GM06990 (cell line): ENCODE data around the gene FAM81A.
"Not testable (repeated sequence)": the region's sequence is repeated elsewhere in the genome, so short reads cannot be mapped to it uniquely, and the experiment has no call there.

Experiments used
- DNase-seq: peaks from one replicate; pipeline ENCODE4 v3.0.0-alpha.2; 2011; ENCODE audit not compliant: insufficient read length; ENCODE audit errors: extremely low read depth
- H3K27me3 ChIP-seq: replicated peaks from 2 replicates; pipeline ENCODE4 v1.6.0; 2011; ENCODE audit warnings: low read length; ENCODE audit not compliant: control insufficient read depth, insufficient read depth
- H3K36me3 ChIP-seq: 2 replicates; pipeline ENCODE4 v1.5.1; 2011; ENCODE audit warnings: low read length; ENCODE audit not compliant: control insufficient read depth, insufficient read depth
- H3K4me3 ChIP-seq: replicated peaks from 2 replicates; pipeline ENCODE4 v1.5.1; 2011; ENCODE audit warnings: low read depth, mild to moderate bottlenecking, control low read depth, low read length
- CTCF ChIP-seq: IDR thresholded peaks from 2 replicates; pipeline ENCODE4 v1.5.1; 2011; ENCODE audit warnings: low read length, control low read depth, mild to moderate bottlenecking, inconsistent platforms; ENCODE audit not compliant: insufficient read depth, poor library complexity, severe bottlenecking

Gene FAM81A

GRCh38 chr15:59521443-59521842 is 83.5 kb downstream of the FAM81A start:
- DNase-seq, result no peak
- Histone ChIP-seq H3K27me3 (no peaks in the 10 kb centered on the region), H3K36me3 (no peaks in the 10 kb centered on the region), H3K4me3 (no peak overlapping the region)
- TF ChIP-seq CTCF, result no peak

GRCh38 chr15:59522988-59523461 is 85.0 kb downstream of the FAM81A start:
- TF ChIP-seq CTCF, result no peak
- Histone ChIP-seq H3K4me3 (no peak overlapping the region), H3K36me3 (no peaks in the 10 kb centered on the region), H3K27me3 (no peaks in the 10 kb centered on the region)
- no peak for DNase-seq

- Histone ChIP-seq H3K36me3 (no peaks in the 10 kb centered on the region), H3K4me3 (no peak overlapping the region), H3K27me3 (no peaks in the 10 kb centered on the region)
- DNase-seq, result no peak
- no peak for TF ChIP-seq CTCF
Observed at GRCh38 chr15:59523702-59524101, 85.7 kb downstream of the FAM81A start.

DNA sequence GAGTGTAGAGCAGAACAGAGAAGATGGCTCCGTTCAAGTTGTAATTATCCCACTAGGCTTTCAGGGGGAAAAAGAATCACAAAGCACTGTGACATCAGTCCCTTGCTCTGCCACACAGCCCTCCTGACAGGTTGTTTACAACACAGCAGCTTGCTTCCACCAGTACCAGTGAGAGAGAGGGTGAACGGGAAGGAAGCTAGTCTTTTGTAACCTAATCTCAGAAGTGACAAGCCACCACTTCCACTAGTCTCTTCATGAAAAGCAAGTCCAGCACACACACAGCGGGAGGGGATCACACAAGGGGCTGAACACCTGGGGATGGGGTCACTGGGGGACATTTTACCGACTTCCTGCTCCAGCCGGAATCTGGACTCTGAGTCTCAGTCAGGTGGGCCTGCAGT is 86.3 kb downstream of the FAM81A start:
- no peaks in the 10 kb centered on the region for H3K36me3 ChIP-seq
- no peak for TF ChIP-seq CTCF
- no peak for DNase-seq
- H3K4me3 ChIP-seq, result no peak overlapping the region
- no peaks in the 10 kb centered on the region for H3K27me3 ChIP-seq

- not testable (repeated sequence) for H3K27me3 ChIP-seq, H3K4me3 ChIP-seq, H3K36me3 ChIP-seq, DNase-seq
Observed at GRCh38 chr15:59526466-59526865, 88.5 kb downstream of the FAM81A start.

DNA sequence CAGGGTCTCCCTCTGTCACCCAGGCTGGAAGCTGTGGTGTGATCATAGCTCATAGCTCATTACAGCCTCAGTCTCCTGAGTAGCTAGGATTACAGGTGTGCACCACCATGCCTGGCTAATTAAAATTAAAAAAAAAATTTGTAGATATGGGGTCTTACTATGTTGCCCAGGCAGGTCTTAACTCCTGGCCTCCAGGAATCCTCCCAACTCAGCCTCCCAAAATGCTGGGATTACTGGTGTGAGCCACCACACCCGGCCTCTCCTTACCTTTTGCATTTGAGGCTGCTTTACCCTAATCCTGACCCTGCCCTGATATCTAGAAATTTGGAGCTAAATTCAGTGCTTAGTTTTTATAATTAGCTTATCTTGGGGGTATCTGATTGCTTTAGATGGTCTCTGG is 90.4 kb downstream of the FAM81A start:
- TF ChIP-seq CTCF, result no peak
- Histone ChIP-seq H3K27me3 (no peaks in the 10 kb centered on the region), H3K4me3 (no peak overlapping the region), H3K36me3 (no peaks in the 10 kb centered on the region)
- DNase-seq, result no peak
